Lower leg skin (tissue), 3 donors: ENCODE measurements around the gene OR2H1.

ENCODE experiments used
- CTCF ChIP-seq, 3 donors: fragments of 450-650 bp; IDR thresholded peaks; one replicate each; pipeline ENCODE4 v1.5.1; 2016; ENCODE audit warnings: antibody characterized with exemption in 3 of 3, mild to moderate bottlenecking in 3 of 3, moderate library complexity in 2 of 3
- POLR2A ChIP-seq, 2 donors: fragments of 450-650 bp; IDR thresholded peaks; one replicate each; pipeline ENCODE4 v1.6.1; 2016 to 2017; ENCODE audit warnings: antibody characterized with exemption in 2 of 2, mild to moderate bottlenecking in 1 of 2, moderate library complexity in 1 of 2

- no peak for TF ChIP-seq POLR2A (IDR thresholded peaks at IDR 0.05)
- TF ChIP-seq CTCF (IDR thresholded peaks at IDR 0.05) = no peak
Measured at GRCh38 chr6:29419516-29419915, 37.4 kb upstream of the OR2H1 start.
